WTC11 (cell line): Measurements from ENCODE around the gene WFDC12. TPM values are rescaled to one million over a fixed set of nuclear protein-coding genes. Genes with fewer than 3 reads are reported as not detected.

Source experiments
- ATAC-seq: fragments of 200-7000 bp; cut with Tn5 transposase; 2 replicates; pipeline ENCODE4 v1.10.0; 2021; ENCODE audit warnings: mild to moderate bottlenecking, moderate library complexity
- CTCF ChIA-PET: fragments of 300-600 bp; sonication (Branson Sonifier 250); formaldehyde crosslinking; loops from one replicate; lab custom pipeline; 2021; ENCODE audit warnings: antibody characterized with exemption; lab: Charles Lee
- POLR2A ChIA-PET: fragments of 350-600 bp; sonication (Branson Sonifier 250); formaldehyde crosslinking; loops from one replicate; lab custom pipeline; 2021; ENCODE audit warnings: antibody characterized with exemption; lab: Charles Lee
- DNase-seq: peaks from one replicate; pipeline ENCODE4 v3.0.0; 2021; ENCODE audit warnings: low spot score
- H3K27ac Mint-ChIP-seq: 2 replicates; pipeline ENCODE4 v1.8.0; 2021; ENCODE audit warnings: mixed read lengths
- H3K27me3 Mint-ChIP-seq: 2 replicates; pipeline ENCODE4 v1.8.0; 2021; ENCODE audit warnings: low read depth, mild to moderate bottlenecking, moderate library complexity, mixed read lengths
- H3K36me3 Mint-ChIP-seq: 2 replicates; pipeline ENCODE4 v1.8.0; 2021; ENCODE audit warnings: mixed read lengths
- H3K4me1 Mint-ChIP-seq: 2 replicates; pipeline ENCODE4 v1.8.0; 2022; ENCODE audit warnings: mixed read lengths
- H3K4me3 Mint-ChIP-seq: 2 replicates; pipeline ENCODE4 v1.8.0; 2021; ENCODE audit warnings: mild to moderate bottlenecking, moderate library complexity, mixed read lengths
- H3K9me3 Mint-ChIP-seq: 2 replicates; pipeline ENCODE4 v1.8.0; 2021; ENCODE audit warnings: mixed read lengths
- CBFB ChIP-seq: sonication (generic); formaldehyde crosslinking; IDR thresholded peaks from 2 replicates; pipeline ENCODE4 v1.8.1; 2022; ENCODE audit warnings: mild to moderate bottlenecking, low read depth, missing genetic modification reagents
- CREB1 ChIP-seq: sonication (generic); formaldehyde crosslinking; IDR thresholded peaks from 2 replicates; pipeline ENCODE4 v1.8.0; 2023; ENCODE audit warnings: mild to moderate bottlenecking, missing genetic modification reagents
- E2F5 ChIP-seq: sonication (generic); formaldehyde crosslinking; IDR thresholded peaks from 2 replicates; pipeline ENCODE4 v1.8.1; 2022; ENCODE audit warnings: mild to moderate bottlenecking, moderate library complexity, missing genetic modification reagents
- FOXJ3 ChIP-seq: sonication (generic); formaldehyde crosslinking; IDR thresholded peaks from 2 replicates; pipeline ENCODE4 v1.9.0; 2021; ENCODE audit warnings: missing genetic modification reagents, mild to moderate bottlenecking, borderline replicate concordance
- IRF2 ChIP-seq: sonication (generic); formaldehyde crosslinking; IDR thresholded peaks from 2 replicates; pipeline ENCODE4 v1.8.0; 2022; ENCODE audit warnings: low read depth, missing genetic modification reagents, borderline replicate concordance
- NR2C2 ChIP-seq: sonication (generic); formaldehyde crosslinking; IDR thresholded peaks from 2 replicates; pipeline ENCODE4 v1.8.0; 2022; ENCODE audit warnings: mild to moderate bottlenecking, missing genetic modification reagents
- USF1 ChIP-seq: sonication (generic); formaldehyde crosslinking; IDR thresholded peaks from 2 replicates; pipeline ENCODE4 v1.8.0; 2022; ENCODE audit warnings: mild to moderate bottlenecking, missing genetic modification reagents
- USF2 ChIP-seq: sonication (generic); formaldehyde crosslinking; IDR thresholded peaks from 2 replicates; pipeline ENCODE4 v1.8.1; 2023; ENCODE audit warnings: mild to moderate bottlenecking, missing genetic modification reagents, moderate library complexity
- ZMAT4 ChIP-seq: fragments of 250-450 bp; sonication (Bioruptor Pico); IDR thresholded peaks from 2 replicates; pipeline ENCODE4 v1.9.0; 2021; ENCODE audit warnings: mild to moderate bottlenecking
- ZNF121 ChIP-seq: sonication (generic); formaldehyde crosslinking; IDR thresholded peaks from 2 replicates; pipeline ENCODE4 v1.8.0; 2023; ENCODE audit warnings: missing genetic modification reagents
- total RNA-seq: library from RNA; stranded (reverse); gene quantifications from 3 replicates; pipeline ENCODE4 v1.2.3, GENCODE V29; 2021
- TF ChIP-seq, protein P1 (sequence below): sonication (generic); formaldehyde crosslinking; IDR thresholded peaks from 2 replicates; pipeline ENCODE4 v1.8.1; 2022; ENCODE audit warnings: low read depth, missing genetic modification reagents, borderline replicate concordance
- TF ChIP-seq, protein P2 (sequence below): fragments of 200-600 bp; IDR thresholded peaks from 2 replicates; pipeline ENCODE4 v1.8.0; 2022; ENCODE audit warnings: antibody characterized with exemption
- TF ChIP-seq, protein P3 (sequence below): sonication (generic); formaldehyde crosslinking; IDR thresholded peaks from 2 replicates; pipeline ENCODE4 v1.8.1; 2023; ENCODE audit warnings: mild to moderate bottlenecking, missing genetic modification reagents, borderline replicate concordance
- TF ChIP-seq, protein P4 (sequence below): fragments of 250-450 bp; sonication (Bioruptor Pico); IDR thresholded peaks from 2 replicates; pipeline ENCODE4 v1.9.0; 2021; ENCODE audit warnings: mild to moderate bottlenecking

The WFDC12 gene
- total RNA-seq, 1 experiment from 2014 or later: not detected

GRCh38 chr20:45091366-45091765 lies 32.9 kb downstream of the WFDC12 start:
- no peak overlapping the region for H3K4me3 Mint-ChIP-seq
- H3K27me3 Mint-ChIP-seq: peaks cover 6% of the 10 kb centered on the region
- H3K4me1 Mint-ChIP-seq: peaks cover 12% of the 10 kb centered on the region
- CTCF ChIA-PET: interaction anchor here (0.5 to 2.5 kb wide), 3 partner anchors 20 to 86 kb away, joined by 3 to 10 read pairs (median 5); no protein-coding TSS in a partner anchor
- H3K9me3 Mint-ChIP-seq: no peaks in the 10 kb centered on the region
- no peak for DNase-seq
- H3K36me3 Mint-ChIP-seq: no peaks in the 10 kb centered on the region
- TF ChIP-seq E2F5: no peak
- TF ChIP-seq, all 79 proteins: peak for 0
- H3K27ac Mint-ChIP-seq: no peak overlapping the region
- ATAC-seq: no peak
- POLR2A ChIA-PET: no interaction called here

DNA sequence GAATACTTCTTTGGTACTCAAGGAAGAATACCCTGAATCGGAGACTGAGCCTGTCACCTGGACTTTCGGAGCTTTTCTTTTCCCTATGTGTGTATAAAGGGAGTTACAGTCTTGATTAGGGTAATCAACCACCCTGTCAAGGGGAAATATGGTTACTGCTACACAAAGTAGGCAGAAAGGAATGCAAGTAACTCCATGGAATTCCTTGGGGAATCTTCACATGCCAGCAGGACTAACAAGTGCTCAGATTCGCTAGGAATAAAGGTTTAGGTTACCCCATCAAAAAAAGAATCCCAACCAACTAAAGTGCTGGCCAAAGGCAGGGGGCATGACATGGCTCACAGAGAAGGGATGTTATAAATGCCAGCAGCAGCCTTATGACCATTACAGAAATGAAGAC lies 33.8 kb downstream of the WFDC12 start:
- no peaks in the 10 kb centered on the region for H3K27me3 Mint-ChIP-seq
- ChIA-PET CTCF (interaction anchor here (0.9 to 2.5 kb wide), 2 partner anchors 21 to 46 kb away, joined by 3 to 10 read pairs; no protein-coding TSS in a partner anchor), POLR2A (no interaction called here)
- TF ChIP-seq USF1 (no peak), CREB1 (CRISPR knock-in tag) (no peak), CBFB (CRISPR knock-in tag) (no peak), FOXJ3 (no peak), ZNF121 (CRISPR knock-in tag) (no peak), IRF2 (CRISPR knock-in tag) (no peak), NR2C2 (no peak), ZMAT4 (CRISPR knock-in tag) (no peak), USF2 (CRISPR knock-in tag) (no peak)
- TF ChIP-seq, protein P1, sequence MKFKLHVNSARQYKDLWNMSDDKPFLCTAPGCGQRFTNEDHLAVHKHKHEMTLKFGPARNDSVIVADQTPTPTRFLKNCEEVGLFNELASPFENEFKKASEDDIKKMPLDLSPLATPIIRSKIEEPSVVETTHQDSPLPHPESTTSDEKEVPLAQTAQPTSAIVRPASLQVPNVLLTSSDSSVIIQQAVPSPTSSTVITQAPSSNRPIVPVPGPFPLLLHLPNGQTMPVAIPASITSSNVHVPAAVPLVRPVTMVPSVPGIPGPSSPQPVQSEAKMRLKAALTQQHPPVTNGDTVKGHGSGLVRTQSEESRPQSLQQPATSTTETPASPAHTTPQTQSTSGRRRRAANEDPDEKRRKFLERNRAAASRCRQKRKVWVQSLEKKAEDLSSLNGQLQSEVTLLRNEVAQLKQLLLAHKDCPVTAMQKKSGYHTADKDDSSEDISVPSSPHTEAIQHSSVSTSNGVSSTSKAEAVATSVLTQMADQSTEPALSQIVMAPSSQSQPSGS (CRISPR knock-in tag): no peak
- TF ChIP-seq, protein P2, sequence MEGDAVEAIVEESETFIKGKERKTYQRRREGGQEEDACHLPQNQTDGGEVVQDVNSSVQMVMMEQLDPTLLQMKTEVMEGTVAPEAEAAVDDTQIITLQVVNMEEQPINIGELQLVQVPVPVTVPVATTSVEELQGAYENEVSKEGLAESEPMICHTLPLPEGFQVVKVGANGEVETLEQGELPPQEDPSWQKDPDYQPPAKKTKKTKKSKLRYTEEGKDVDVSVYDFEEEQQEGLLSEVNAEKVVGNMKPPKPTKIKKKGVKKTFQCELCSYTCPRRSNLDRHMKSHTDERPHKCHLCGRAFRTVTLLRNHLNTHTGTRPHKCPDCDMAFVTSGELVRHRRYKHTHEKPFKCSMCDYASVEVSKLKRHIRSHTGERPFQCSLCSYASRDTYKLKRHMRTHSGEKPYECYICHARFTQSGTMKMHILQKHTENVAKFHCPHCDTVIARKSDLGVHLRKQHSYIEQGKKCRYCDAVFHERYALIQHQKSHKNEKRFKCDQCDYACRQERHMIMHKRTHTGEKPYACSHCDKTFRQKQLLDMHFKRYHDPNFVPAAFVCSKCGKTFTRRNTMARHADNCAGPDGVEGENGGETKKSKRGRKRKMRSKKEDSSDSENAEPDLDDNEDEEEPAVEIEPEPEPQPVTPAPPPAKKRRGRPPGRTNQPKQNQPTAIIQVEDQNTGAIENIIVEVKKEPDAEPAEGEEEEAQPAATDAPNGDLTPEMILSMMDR: no peak
- TF ChIP-seq, protein P3, sequence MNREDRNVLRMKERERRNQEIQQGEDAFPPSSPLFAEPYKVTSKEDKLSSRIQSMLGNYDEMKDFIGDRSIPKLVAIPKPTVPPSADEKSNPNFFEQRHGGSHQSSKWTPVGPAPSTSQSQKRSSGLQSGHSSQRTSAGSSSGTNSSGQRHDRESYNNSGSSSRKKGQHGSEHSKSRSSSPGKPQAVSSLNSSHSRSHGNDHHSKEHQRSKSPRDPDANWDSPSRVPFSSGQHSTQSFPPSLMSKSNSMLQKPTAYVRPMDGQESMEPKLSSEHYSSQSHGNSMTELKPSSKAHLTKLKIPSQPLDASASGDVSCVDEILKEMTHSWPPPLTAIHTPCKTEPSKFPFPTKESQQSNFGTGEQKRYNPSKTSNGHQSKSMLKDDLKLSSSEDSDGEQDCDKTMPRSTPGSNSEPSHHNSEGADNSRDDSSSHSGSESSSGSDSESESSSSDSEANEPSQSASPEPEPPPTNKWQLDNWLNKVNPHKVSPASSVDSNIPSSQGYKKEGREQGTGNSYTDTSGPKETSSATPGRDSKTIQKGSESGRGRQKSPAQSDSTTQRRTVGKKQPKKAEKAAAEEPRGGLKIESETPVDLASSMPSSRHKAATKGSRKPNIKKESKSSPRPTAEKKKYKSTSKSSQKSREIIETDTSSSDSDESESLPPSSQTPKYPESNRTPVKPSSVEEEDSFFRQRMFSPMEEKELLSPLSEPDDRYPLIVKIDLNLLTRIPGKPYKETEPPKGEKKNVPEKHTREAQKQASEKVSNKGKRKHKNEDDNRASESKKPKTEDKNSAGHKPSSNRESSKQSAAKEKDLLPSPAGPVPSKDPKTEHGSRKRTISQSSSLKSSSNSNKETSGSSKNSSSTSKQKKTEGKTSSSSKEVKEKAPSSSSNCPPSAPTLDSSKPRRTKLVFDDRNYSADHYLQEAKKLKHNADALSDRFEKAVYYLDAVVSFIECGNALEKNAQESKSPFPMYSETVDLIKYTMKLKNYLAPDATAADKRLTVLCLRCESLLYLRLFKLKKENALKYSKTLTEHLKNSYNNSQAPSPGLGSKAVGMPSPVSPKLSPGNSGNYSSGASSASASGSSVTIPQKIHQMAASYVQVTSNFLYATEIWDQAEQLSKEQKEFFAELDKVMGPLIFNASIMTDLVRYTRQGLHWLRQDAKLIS: no peak
- TF ChIP-seq, protein P4, sequence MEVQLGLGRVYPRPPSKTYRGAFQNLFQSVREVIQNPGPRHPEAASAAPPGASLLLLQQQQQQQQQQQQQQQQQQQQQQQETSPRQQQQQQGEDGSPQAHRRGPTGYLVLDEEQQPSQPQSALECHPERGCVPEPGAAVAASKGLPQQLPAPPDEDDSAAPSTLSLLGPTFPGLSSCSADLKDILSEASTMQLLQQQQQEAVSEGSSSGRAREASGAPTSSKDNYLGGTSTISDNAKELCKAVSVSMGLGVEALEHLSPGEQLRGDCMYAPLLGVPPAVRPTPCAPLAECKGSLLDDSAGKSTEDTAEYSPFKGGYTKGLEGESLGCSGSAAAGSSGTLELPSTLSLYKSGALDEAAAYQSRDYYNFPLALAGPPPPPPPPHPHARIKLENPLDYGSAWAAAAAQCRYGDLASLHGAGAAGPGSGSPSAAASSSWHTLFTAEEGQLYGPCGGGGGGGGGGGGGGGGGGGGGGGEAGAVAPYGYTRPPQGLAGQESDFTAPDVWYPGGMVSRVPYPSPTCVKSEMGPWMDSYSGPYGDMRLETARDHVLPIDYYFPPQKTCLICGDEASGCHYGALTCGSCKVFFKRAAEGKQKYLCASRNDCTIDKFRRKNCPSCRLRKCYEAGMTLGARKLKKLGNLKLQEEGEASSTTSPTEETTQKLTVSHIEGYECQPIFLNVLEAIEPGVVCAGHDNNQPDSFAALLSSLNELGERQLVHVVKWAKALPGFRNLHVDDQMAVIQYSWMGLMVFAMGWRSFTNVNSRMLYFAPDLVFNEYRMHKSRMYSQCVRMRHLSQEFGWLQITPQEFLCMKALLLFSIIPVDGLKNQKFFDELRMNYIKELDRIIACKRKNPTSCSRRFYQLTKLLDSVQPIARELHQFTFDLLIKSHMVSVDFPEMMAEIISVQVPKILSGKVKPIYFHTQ (CRISPR knock-in tag): no peak
- H3K36me3 Mint-ChIP-seq: no peaks in the 10 kb centered on the region
- DNase-seq: no peak
- H3K9me3 Mint-ChIP-seq: no peaks in the 10 kb centered on the region
- ATAC-seq: no peak
- no peak overlapping the region for H3K4me3 Mint-ChIP-seq
- peaks cover 12% of the 10 kb centered on the region for H3K4me1 Mint-ChIP-seq
- no peak overlapping the region for H3K27ac Mint-ChIP-seq
